GM21576 (cell line): ENCODE data around the gene SBK3.
"Not testable (repeated sequence)": the region's sequence is repeated elsewhere in the genome, so short reads cannot be mapped to it uniquely, and the experiment has no call there.

Experiments used
- ATAC-seq: cut with Tn5 transposase; IDR thresholded peaks from one replicate; pipeline ENCODE4 v1.9.1; 2021; ENCODE audit warnings: mild to moderate bottlenecking, moderate library complexity; ENCODE audit not compliant: unreplicated experiment

The SBK3 gene

DNA sequence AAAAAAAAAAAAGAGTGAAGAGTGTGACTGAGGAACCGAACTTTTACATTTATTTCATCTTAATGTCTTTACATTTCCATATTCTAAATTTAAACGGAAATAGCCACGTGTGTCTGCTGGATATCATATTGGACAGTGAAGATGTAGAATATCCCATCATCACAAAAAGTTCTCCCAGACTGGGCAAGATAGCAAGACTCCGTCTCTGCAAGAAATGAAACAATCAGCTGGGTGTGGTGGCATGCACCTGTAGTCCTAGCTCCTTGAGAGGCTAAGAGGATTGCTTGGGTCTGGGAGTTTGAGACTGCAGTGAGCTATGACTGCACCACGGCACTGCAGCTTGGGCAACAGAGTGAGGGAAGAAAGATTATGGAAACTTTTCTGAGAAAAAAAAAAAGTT, 31.4 kb upstream of the SBK3 start:
- ATAC-seq, result no peak

DNA sequence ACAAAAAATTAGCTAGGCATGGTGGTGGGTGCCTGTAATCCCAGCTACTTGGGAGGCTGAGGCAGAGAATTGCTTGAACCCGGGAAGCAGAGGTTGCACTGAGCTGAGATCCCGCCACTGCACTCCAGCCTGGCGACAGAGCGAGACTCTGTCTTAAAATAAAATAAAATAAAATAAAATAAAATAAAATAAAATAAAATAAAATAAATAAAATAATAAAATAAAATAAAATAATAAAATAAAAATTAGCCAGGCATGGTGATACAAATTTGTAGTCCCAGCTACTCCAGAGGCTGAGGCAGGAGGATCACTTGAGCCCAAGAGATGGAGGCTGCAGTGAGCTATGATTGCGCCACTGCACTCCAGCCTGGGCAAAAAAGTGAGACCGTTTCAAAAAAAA, 28.6 kb upstream of the SBK3 start:
- ATAC-seq, result not testable (repeated sequence)

DNA sequence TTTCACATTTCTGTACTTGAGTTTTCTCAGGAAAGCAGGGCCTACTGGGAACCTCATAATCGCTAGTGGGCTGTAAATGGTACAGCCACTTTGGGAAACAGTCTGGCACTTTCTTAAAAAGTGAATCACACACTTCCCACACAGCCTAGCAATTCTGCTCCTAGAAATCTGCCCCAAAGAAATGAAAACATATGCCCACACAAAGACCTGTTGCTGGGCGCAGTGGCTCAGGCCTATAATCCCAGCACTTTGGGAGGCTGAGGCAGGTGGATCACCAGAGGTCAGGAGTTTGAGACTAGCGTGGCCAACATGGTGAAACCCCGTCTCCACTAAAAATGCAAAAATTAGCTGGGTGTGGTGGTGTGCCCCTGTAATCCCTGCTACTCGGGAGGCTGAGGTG, 24.1 kb upstream of the SBK3 start:
- ATAC-seq, result not testable (repeated sequence)

GRCh38 chr19:55567708-55568328, 22.5 kb upstream of the SBK3 start:
- no peak for ATAC-seq

DNA sequence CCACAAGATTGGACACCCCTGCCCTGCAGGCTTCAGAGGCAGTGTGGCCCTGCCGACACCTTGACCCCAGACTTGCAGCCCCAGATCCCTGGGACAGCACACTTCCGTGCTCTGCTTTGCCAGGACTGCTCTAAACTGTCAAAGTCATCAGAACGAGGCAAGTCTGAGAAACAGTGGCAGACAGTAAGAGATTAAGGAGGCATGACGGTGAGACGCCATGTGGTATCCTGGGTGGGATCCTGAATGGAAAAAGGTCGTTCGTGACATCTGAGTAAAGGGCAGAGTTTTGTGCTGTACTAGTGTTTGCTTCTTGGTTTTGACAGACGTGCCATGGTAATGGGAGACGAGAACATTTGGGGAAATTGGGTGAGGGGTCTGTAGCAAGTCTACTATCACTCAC, 21.5 kb upstream of the SBK3 start:
- no peak for ATAC-seq

- ATAC-seq, result no peak
Observed at GRCh38 chr19:55563261-55563690, 17.9 kb upstream of the SBK3 start.

- no peak for ATAC-seq
Observed at GRCh38 chr19:55559684-55560083, 14.3 kb upstream of the SBK3 start.

- no peak for ATAC-seq
Observed at GRCh38 chr19:55554741-55555152, 9.4 kb upstream of the SBK3 start.

- ATAC-seq, result no peak
Observed at GRCh38 chr19:55554302-55554701, 9.0 kb upstream of the SBK3 start.

GRCh38 chr19:55553217-55554182, 8.2 kb upstream of the SBK3 start:
- no peak for ATAC-seq

DNA sequence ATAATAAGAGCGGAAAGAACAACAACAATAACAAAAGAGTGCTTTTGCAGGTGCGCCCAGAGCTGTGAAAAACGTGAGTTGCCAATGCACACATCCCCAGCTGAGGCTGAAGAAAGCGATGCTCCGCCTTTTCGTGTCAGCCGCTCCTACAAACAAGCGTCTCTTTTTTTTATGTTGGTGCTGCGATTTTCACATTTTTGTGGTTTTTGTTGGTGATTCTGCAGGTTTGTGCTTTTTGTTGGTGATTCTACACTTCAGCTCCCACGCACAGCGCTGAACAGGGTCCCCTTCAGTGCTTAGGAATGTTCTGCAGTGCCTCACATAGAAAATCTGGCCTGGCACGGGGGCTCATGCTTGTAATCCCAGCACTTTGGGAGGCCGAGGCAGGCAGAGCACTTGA, 7.3 kb upstream of the SBK3 start:
- no peak for ATAC-seq

DNA sequence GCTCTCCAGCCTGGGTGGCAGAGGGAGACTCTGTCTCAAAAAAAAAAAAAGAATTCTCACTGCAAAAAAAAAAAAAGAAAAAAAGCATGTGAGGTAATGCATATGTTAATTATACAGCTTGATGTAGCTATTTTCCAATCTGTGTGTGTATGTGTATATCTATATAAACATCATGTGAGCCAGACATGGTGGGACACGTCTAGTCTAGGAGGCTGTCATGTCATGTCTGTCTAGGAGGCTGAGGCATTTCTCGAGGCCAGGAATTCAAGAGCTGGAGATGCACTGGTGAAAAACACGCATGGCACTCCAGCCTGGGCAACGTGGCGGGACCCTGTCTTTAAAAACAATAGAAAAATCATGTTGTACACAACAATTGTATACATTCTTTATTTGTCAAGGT, 6.9 kb upstream of the SBK3 start:
- no peak for ATAC-seq

DNA sequence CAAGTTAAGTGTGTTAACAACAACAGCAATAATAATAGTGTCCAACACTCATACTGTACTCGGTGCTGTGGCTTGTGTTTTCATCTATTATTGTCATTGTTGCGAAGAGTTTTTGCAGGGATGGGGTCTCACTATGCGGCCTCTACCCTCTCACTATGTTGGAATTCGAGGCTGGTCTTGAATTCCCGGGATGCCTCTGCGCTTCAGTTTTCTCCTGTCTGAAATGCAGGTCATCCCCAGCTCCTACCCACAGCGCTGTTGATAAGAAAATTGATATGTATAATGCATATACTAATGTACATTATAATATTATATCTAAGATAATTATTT, 4.9 kb upstream of the SBK3 start:
- no peak for ATAC-seq

GRCh38 chr19:55549500-55550320, 4.4 kb upstream of the SBK3 start:
- no peak for ATAC-seq

DNA sequence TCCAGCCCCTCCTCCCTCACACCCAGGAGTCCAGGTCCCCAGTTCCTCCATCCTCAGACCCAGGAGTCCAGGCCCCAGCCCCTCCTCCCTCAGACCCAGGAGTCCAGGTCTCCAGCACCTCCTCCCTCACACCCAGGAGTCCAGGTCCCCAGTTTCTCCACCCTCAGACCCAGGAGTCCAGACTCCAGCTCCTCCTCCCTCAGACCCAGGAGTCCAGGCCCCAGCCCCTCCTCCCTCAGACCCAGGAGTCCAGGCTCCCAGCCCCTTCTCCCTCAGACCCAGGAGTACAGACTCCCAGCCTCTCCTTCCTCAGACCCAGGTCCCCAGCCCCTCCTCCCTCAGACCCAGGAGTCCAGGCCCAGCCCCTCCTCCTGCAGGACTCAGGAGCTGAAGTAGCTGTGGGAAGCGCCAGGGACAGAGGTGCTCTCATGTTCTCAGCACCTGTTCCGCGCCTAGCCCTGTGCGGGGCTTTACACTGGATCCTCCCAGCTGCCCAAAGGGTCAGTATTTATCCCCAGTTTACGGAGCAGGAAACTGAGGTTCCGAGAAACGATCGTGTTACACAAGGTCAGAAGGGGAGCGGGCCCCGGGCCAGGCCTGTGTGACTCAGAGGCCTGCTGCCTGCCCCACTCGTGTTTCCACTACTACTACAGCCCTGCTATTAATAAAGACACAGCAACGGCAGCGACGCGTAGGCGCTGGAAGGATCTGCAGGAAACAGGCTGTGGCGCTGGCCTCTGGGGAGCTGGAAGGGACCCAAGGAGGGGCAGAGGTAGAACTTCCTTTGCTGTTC, 1.7 kb upstream of the SBK3 start:
- ATAC-seq, result no peak

- ATAC-seq, result no peak
Observed at GRCh38 chr19:55546011-55546410, 668 bp upstream of the SBK3 start.

DNA sequence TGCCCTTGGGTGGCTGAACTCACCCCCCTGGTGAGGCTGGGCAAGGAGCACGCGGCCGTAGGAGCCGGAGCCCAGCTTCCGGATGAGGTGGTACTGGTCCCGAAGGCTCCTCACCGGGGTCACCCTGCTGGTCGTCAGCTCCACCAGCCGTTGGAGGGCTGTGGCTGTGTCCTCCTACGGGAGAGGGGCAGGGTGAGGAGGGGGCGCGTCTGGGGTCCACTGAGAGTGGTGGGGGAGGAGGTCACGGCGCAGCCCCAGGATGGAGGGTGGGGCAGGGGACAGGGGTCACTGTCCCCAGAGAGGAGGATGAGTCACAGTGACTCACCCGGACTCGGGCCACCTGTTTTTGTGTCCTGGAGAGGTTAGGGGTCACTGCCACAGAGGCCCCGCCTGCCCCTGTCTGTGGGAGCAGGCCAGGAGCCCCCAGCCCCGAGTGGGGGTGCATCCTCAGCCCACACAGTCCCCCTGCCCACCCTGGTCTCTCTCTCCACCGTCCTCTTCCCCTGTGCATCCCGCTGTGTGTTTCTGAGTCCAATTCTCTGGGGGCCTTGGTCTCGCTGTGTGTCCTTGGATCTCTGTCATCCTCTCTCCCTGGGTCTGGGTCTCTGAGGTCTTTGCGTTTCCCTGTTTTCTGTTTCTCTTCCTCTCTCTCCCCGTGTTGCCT, 435 bp downstream of the SBK3 start:
- ATAC-seq, result no peak

GRCh38 chr19:55544014-55544413, 1.3 kb downstream of the SBK3 start:
- ATAC-seq, result no peak

DNA sequence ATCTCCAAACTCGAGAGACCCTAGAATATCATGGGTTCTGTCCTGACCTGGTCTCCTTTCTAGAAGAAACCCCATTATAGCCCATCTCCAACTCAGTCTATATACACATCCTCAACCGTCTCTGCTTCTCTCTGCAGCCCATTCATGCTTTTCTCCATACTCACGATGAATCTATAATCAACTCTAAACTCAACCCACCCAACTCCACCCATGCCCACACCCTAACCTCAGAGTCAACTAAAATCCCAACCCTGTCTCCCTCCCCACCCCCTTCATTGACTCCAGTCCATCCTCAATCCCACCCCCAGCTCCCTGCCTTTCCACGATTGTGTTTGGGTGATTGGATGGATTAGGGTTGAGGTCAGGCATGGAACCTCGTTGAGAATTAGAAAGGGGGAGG, 1.8 kb downstream of the SBK3 start:
- ATAC-seq, result no peak

DNA sequence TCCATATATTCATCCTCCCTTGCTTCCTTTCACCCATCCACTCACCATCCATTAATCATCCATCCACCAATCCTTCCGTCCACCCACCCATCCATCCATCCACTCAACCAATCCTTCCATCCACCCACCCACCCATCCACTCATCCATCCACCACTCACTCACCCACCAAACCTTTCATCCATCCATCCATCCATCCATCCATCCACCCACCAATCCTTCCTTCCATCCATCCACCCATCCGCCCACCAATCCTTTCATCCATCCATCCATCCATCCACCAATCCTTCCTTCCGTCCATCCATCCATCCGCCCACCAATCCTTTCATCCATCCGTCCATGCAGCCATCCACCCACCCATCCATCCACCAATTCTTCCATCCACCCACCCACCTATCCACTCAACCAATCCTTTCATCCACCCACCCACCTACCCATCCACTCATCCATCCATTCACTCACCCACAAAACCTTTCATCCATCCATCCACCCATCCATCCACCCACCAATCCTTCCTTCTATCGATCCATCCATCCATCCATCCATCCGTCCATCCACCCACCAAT, 3.0 kb downstream of the SBK3 start:
- no peak for ATAC-seq
